ENCODE data around the gene TFG. TPM values are rescaled to one million over a fixed set of nuclear protein-coding genes. Genes with fewer than 3 reads are reported as not detected.

The TFG gene
- total RNA-seq, 2 donors from 2014 or later: 46.1 to 55.8 TPM

DNA sequence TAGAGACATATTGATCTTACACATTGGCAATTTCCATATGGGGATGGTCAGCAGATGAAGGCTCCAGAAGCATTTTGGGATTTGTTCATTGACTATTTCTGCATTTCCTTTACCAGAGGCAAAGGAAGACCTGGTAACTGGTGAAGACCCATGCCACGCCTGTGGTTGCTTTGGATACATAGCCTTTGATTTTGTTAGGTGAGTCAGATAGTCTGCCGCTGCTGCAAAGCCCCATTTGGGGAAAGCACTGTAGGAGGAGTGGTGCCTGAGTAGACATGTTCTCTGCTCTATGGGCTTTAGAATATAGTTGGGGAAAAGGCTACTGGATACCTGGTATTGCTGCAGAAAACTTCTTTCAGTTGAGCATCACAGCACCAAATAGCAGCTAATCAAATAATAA is 56.8 kb downstream of the TFG start:
- Histone ChIP-seq H3K4me1 (no peaks in the 10 kb centered on the region), H3K36me3 (replicated peaks in 1 of 2; ENCODE audit: insufficient read depth in 1 of 2, low read depth in 2 of 2) (no peaks in the 10 kb centered on the region), H3K4me3 (no peak overlapping the region), H3K27me3 (no peaks in the 10 kb centered on the region), H3K9me3 (no peaks in the 10 kb centered on the region), H3K27ac (no peak overlapping the region)
- intact Hi-C loops (cut with DNase I): no loop called here
- WGBS, 2 donors: 66 to 76% methylated on average over 2 of the region's 2 CpGs
- DNase-seq (no peak), ATAC-seq (no peak)
- TF ChIP-seq POLR2A (IDR thresholded peaks at IDR 0.05): no peak
- TF ChIP-seq, protein P1, sequence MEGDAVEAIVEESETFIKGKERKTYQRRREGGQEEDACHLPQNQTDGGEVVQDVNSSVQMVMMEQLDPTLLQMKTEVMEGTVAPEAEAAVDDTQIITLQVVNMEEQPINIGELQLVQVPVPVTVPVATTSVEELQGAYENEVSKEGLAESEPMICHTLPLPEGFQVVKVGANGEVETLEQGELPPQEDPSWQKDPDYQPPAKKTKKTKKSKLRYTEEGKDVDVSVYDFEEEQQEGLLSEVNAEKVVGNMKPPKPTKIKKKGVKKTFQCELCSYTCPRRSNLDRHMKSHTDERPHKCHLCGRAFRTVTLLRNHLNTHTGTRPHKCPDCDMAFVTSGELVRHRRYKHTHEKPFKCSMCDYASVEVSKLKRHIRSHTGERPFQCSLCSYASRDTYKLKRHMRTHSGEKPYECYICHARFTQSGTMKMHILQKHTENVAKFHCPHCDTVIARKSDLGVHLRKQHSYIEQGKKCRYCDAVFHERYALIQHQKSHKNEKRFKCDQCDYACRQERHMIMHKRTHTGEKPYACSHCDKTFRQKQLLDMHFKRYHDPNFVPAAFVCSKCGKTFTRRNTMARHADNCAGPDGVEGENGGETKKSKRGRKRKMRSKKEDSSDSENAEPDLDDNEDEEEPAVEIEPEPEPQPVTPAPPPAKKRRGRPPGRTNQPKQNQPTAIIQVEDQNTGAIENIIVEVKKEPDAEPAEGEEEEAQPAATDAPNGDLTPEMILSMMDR (IDR thresholded peaks at IDR 0.05): no peak

DNA sequence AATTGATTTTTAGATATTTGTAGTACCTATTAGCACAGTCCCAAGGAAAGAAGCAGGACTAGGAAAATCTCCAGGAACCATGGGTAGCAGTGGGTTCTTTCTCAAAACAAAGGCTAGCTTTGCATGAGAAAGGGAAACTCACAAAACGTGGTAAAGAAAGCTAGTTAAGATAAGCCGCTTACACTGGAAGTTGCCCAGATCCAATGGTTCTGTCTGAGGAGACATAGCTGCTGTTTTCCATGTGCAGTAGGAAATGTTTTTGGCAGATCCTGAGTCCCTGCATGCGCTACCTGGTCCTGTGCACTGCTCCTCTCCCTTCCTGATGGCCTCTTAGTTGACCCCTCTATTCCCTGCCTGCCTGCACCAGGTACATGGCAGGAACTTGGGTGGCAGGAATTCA is 60.4 kb downstream of the TFG start:
- DNase-seq (no peak), ATAC-seq (no peak)
- TF ChIP-seq POLR2A (IDR thresholded peaks at IDR 0.05): no peak
- TF ChIP-seq, protein P1 (IDR thresholded peaks at IDR 0.05): no peak

DNA sequence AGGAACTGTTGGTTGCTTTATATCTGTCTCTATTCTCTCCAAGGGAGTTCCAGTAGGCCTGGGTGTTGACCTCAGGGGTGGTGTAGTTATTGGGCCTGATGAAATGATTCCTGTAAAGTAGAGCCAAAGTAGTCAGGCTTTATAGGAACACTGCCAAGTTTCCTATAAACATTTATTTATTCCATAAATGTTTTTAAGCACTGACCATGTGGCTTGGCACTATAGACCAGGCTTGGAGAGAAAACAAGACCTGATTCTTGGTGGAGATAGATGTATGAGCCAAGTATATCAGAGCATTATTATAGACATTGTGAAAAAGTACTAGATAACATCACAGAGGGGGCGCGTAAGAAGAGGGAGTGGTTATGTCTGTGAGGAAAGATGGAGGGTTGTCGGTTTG is 65.9 kb downstream of the TFG start:
- TF ChIP-seq, protein P1 (IDR thresholded peaks at IDR 0.05): no peak
- TF ChIP-seq POLR2A (IDR thresholded peaks at IDR 0.05): no peak
- DNase-seq: no peak
- Histone ChIP-seq H3K27me3 (no peaks in the 10 kb centered on the region), H3K4me3 (no peak overlapping the region), H3K4me1 (no peaks in the 10 kb centered on the region), H3K27ac (no peak overlapping the region), H3K9me3 (no peaks in the 10 kb centered on the region), H3K36me3 (replicated peaks in 1 of 2; ENCODE audit: insufficient read depth in 1 of 2, low read depth in 2 of 2) (no peaks in the 10 kb centered on the region)
- intact Hi-C loops (cut with DNase I): no loop called here
- ATAC-seq: no peak
- WGBS, 2 donors: 88 to 91% methylated on average over 3 of the region's 3 CpGs

More for the DNA sequence above, 60.4 kb downstream of the TFG start:
- H3K9me3 ChIP-seq: no peaks in the 10 kb centered on the region
- 65 to 71% methylated on average over 3 of the region's 3 CpGs for WGBS, 2 donors
- intact Hi-C loops (cut with DNase I): no loop called here
- H3K36me3 ChIP-seq (replicated peaks in 1 of 2; ENCODE audit: insufficient read depth in 1 of 2, low read depth in 2 of 2): no peaks in the 10 kb centered on the region
- no peaks in the 10 kb centered on the region for H3K27me3 ChIP-seq
- no peaks in the 10 kb centered on the region for H3K4me1 ChIP-seq
- no peak overlapping the region for H3K4me3 ChIP-seq
- H3K27ac ChIP-seq: no peak overlapping the region

DNA sequence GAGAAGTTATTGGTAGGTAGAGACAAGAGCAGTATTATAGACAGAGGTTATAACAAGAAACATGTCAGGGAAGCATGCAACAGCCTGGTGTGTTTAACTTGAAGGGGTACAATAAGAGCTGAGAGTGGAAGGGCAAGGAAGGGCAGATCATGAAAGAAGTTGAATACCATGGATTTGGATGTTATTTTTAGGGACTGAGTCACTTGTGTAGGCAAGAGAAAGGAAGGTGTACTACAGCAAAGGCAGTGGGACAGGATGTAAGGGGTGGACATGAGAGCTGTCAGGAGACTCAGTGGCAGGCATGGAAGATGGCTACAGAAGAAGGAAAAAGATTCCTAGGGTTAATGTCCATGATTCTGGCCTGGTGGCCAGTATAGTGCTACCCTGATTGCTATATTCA is 66.4 kb downstream of the TFG start:
- Histone ChIP-seq H3K9me3 (no peaks in the 10 kb centered on the region), H3K36me3 (replicated peaks in 1 of 2; ENCODE audit: insufficient read depth in 1 of 2, low read depth in 2 of 2) (no peaks in the 10 kb centered on the region), H3K27ac (no peak overlapping the region), H3K4me3 (no peak overlapping the region), H3K27me3 (no peaks in the 10 kb centered on the region), H3K4me1 (no peaks in the 10 kb centered on the region)
- intact Hi-C loops (cut with DNase I): no loop called here
- TF ChIP-seq, protein P1 (IDR thresholded peaks at IDR 0.05): no peak
- TF ChIP-seq POLR2A (IDR thresholded peaks at IDR 0.05): no peak
- no peak for DNase-seq
- no peak for ATAC-seq

DNA sequence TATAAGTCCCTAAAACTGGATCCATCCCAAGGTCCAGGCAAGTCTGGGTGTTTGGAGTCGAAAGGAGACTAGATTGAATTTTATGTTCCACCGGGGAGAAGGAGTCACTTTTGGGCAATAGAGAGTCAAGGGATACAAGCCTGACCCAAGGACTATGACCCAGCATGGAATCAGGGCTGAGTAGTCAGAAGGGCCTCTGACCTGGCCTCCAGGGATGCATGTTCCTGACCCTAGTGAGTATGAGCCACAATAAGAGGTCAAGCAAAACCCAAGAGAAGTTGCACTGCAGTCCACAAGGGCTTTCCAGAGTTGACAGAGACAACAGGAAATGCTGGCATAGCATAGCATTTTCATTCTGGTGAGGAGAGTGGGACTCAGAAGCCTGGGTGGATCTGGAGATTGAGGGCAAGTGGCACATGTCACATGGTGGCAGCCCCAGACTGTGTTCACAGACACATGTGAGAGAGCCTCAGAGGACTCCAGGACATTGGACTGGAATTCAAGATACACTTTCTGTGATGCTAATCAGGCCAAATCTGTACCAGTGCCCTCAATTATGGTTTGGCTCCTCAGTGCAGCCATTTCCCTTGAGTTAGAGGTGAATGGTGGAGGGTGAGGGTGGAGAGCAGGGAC is 66.9 kb downstream of the TFG start:
- Histone ChIP-seq H3K4me3 (no peak overlapping the region), H3K9me3 (no peaks in the 10 kb centered on the region), H3K27ac (no peak overlapping the region), H3K4me1 (no peaks in the 10 kb centered on the region), H3K27me3 (no peaks in the 10 kb centered on the region), H3K36me3 (replicated peaks in 1 of 2; ENCODE audit: insufficient read depth in 1 of 2, low read depth in 2 of 2) (no peaks in the 10 kb centered on the region)
- WGBS, 2 donors: 95 to 96% methylated on average over 2 of the region's 2 CpGs
- DNase-seq (no peak), ATAC-seq (no peak)
- intact Hi-C loops (cut with DNase I): no loop called here
- TF ChIP-seq, protein P1 (IDR thresholded peaks at IDR 0.05): no peak
- no peak for TF ChIP-seq POLR2A (IDR thresholded peaks at IDR 0.05)

Measured in body of pancreas (tissue), 4 donors.